GM12873 (cell line): Measurements from ENCODE around the gene LCOR.

ENCODE experiments used
- CTCF ChIP-seq: IDR thresholded peaks from 2 replicates; pipeline ENCODE4 v1.5.1; 2012; ENCODE audit warnings: low read depth, mild to moderate bottlenecking, moderate library complexity, low read length, control low read depth; ENCODE audit not compliant: insufficient read depth; ENCODE audit errors: missing control alignments

Gene LCOR

DNA sequence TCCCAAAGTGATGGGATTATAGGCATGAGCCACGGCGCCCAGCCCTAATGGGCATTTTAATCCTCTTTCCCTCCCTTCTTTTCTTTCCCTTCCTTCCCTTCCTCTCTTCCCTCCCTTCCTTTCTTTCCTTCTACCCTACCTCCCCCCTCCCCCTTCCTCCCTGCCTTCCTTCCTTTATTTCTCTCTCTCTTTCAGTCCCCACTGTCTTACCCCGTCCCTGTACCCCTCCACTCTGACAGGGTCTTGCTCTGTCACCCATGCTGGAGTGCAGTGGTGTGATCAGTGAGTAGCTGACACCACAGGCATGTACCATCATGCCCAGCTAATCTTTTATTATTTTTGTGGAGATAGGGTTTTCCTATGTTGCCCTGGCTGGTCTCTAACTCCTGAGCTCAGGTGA lies 24.2 kb downstream of the LCOR start:
- no peak for TF ChIP-seq CTCF

DNA sequence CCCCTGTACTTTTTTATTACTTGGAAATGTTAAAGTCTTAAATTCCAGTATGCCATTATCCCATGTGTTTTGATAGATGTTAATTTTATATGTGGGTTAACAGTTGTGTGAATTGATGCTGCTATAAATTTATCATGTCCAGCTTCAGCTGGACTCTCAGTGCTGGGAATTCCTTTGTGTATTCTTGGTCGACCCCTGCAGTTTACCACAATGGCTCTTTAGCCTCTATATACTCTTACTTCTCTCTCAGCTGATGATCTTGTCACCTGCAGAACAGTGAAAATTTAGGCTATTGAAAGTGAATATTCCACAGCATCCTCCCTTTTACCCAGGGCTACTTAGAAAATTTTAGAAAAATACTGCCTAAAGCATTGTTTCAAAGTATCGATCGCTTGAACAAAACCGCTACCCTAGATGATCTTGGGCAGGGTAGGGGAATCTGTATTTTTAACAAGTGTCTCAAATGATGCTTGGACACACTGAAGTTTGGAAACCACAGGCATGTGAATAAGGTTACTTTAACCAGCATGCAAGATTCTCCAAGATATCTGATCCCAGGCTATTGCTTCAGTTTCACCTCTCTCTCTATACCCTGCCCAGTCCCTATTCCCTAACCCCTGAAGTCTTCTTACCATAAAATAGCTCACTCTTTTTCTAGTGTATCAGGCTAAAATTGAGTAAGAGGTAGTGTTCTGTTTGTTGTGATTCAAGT lies 25.4 kb downstream of the LCOR start:
- no peak for TF ChIP-seq CTCF

- no peak for TF ChIP-seq CTCF
These were observed 26.1 kb downstream of the LCOR start for GRCh38 chr10:96858038-96858705.

DNA sequence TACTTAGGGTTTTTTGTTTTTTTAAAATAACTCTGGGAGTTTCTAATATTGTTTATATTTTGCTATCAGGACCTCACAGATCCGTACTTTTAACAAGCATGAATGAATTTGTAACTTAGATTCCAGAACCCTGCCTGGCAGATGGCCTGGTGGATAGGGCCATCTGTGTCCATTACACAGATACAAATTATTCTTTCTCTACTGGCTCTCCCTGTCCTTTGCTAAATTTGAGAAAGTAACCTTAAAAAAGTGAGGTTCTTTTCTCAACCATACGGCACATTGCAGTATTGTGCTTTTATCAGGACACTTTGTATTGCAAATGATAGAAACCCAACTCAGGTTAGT lies 26.6 kb downstream of the LCOR start:
- TF ChIP-seq CTCF, result no peak

GRCh38 chr10:96860631-96861277 lies 28.7 kb downstream of the LCOR start:
- no peak for TF ChIP-seq CTCF

DNA sequence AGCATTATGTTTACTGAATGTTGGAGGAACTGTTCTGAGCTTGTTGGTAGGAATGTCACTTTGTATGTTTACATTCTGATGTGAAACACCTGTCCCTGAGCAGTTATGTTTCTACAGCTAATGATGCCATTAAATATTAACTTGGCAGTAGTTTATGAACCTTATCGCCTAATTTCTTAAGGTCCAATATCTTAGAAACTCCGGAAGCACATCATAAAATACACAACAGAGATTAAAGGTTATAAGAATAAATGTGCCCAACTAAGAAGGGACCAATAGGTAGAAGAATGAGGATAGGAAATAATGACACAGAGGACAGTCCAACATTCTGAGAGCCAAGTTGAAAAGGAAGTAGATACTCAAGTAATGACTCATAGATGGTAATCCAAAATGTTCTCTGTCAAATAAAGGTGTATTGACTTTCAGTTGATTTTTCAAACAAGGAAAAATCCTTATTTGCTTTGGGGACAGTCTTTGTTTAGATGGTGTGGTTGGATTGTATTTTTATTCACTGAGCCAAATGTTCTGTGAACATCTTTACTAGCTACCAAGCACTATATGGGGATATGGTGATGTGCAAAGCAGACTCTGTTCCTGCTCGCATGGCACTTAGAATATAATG lies 31.9 kb downstream of the LCOR start:
- TF ChIP-seq CTCF, result no peak

GRCh38 chr10:96873086-96873485 lies 41.0 kb downstream of the LCOR start:
- no peak for TF ChIP-seq CTCF
